ENCODE measurements around the gene EYS.

DNA sequence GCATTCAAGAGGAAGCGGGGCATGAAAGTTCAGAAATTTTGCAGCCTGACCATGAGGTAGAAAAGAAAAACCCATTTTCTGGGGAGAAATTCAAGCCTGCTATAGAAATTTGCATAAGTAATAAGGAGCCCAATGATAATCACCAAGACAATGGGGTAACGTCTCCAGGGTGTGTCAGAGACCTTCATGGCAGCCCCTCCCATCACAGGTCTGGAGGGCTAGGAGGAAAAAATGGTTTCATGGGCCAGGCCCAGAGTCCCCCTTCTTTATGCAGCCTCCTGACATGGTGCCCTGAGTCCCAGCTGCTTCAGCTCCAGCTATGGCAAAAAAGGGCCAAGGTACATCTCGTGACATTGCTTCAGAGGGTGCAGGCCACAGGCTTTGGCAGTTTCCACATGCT is 618.5 kb downstream of the EYS start:
- TF ChIP-seq EZH2phosphoT487 (IDR thresholded peaks at IDR 0.05; ENCODE audit: insufficient read depth, low read depth) = no peak
- no peak for TF ChIP-seq EZH2 (IDR thresholded peaks at IDR 0.05; ENCODE audit: insufficient read depth, poor library complexity, severe bottlenecking)

All from GM23248 (cell line).